Kidney epithelial cell (primary cell): ENCODE measurements around the gene AGBL4. TPM values are rescaled to one million over a fixed set of nuclear protein-coding genes. Genes with fewer than 3 reads are reported as not detected.
"Not testable (repeated sequence)": the region's sequence is repeated elsewhere in the genome, so short reads cannot be mapped to it uniquely, and the experiment has no call there.

Source experiments
- DNase-seq: peaks from one replicate; pipeline ENCODE4 v3.0.0-alpha.2; 2010; ENCODE audit warnings: low read depth
- H3K27me3 ChIP-seq: 2 replicates; pipeline ENCODE4 v1.6.0; 2011; ENCODE audit warnings: low read length; ENCODE audit not compliant: control insufficient read depth, insufficient read depth
- H3K36me3 ChIP-seq: 2 replicates; pipeline ENCODE4 v1.5.1; 2011; ENCODE audit warnings: low read length; ENCODE audit not compliant: control insufficient read depth, insufficient read depth
- H3K4me3 ChIP-seq: 2 replicates; pipeline ENCODE4 v1.5.1; 2011; ENCODE audit warnings: low read depth, mild to moderate bottlenecking, control low read depth, low read length
- CTCF ChIP-seq: IDR thresholded peaks from 2 replicates; pipeline ENCODE4 v1.5.1; 2011; ENCODE audit warnings: mild to moderate bottlenecking, moderate library complexity, low read length, control low read depth, inconsistent platforms; ENCODE audit not compliant: insufficient read depth, poor library complexity, severe bottlenecking
- total RNA-seq: library from RNA; depleted of rRNA; stranded (reverse); fragments of >200 nt; gene quantifications from 2 replicates; pipeline ENCODE4 v1.2.3, GENCODE V29; 2015

The AGBL4 gene
- total RNA-seq, 1 donor from 2014 or later, result not detected

DNA sequence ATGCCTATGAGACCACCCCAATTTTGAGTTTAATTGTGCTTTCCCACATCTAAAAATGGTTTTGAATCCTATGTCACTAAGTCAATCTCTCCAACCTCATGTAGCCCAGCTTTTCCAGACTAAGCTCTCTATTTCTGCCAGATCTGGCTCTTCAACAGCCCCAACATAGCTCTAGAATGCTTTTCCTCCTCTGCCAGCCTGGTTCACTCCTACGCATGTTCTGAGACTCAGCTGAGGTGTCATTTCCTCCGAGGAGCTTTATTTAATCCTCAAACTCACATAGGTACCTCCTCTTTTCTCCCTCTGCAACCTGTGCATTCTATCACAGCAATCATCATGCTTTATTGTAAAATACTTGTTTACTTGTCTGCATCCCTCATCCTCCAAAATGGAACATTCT, 729.2 kb downstream of the AGBL4 start:
- no peak for TF ChIP-seq CTCF
- no peak overlapping the region for H3K4me3 ChIP-seq
- H3K27me3 ChIP-seq, result no peaks in the 10 kb centered on the region
- H3K36me3 ChIP-seq, result no peaks in the 10 kb centered on the region
- no peak for DNase-seq

DNA sequence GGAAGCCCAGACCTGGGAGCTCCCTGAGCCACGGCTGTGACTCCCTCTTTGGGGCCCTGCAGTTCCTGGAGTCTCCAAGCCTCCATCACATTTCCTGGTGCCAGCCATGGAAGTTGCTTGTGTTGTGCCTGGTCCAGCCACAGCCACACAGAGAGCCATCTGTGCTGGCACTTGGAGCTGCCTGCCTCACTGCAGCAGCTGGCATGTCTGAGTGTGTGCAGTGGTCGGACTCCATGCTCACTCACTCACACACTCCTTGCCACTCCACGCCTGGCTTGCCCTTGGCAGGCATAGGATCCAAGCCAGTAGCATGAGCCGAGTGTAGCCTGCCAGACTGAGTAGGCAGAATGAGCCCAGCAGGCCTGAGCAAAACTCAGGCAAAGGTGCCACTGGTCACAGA, 730.7 kb downstream of the AGBL4 start:
- Histone ChIP-seq H3K27me3 (no peaks in the 10 kb centered on the region), H3K4me3 (no peak overlapping the region), H3K36me3 (no peaks in the 10 kb centered on the region)
- DNase-seq, result no peak
- no peak for TF ChIP-seq CTCF

DNA sequence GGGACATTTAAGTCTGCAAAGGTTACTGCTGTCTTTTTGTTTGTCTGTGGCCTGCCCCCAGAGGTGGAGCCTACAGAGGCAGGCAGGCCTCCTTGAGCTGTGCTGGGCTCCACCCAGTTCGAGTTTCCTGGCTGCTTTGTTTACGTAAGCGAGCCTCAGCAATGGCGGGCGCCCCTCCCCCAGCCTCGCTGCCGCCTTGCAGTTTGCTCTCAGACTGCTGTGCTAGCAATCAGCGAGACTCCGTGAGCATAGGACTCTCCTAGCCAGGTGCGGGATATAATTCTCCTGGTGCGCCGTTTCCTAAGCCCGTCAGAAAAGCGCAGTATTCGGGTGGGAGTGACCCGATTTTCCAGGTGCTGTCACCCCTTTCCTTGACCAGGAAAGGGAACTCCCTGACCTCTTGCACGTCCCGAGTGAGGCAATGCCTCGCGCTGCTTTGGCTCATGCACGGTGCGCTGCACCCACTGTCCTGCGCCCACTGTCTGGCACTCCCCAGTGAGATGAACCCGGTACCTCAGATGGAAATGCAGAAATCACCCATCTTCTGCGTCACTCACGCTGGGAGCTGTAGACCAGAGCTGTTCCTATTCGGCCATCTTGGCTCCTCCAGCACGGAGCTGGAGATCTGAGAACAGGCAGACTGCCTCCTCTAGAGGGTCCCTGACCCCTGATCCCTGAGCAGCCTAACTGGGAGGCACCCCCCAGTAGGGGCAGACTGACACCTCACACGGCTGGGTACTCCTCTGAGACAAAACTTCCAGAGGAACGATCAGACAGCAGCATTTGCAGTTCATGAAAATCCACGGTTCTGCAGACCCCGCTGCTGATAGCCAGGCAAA, 766.3 kb downstream of the AGBL4 start:
- DNase-seq, H3K4me3 ChIP-seq, H3K36me3 ChIP-seq, H3K27me3 ChIP-seq: not testable (repeated sequence)

- no peak overlapping the region for H3K4me3 ChIP-seq
- no peak for TF ChIP-seq CTCF
- no peaks in the 10 kb centered on the region for H3K36me3 ChIP-seq
- no peak for DNase-seq
- H3K27me3 ChIP-seq, result no peaks in the 10 kb centered on the region
These were observed 770.8 kb downstream of the AGBL4 start for GRCh38 chr1:49252917-49253316.

- no peak for DNase-seq
- Histone ChIP-seq H3K4me3 (no peak overlapping the region), H3K36me3 (no peaks in the 10 kb centered on the region), H3K27me3 (no peaks in the 10 kb centered on the region)
- TF ChIP-seq CTCF, result no peak
These were observed 772.6 kb downstream of the AGBL4 start for GRCh38 chr1:49251019-49251784.

- H3K4me3 ChIP-seq, result no peak overlapping the region
- no peak for TF ChIP-seq CTCF
- no peak for DNase-seq
These were observed 783.0 kb downstream of the AGBL4 start for GRCh38 chr1:49240709-49241221.

More at GRCh38 chr1:49240709-49241221, 783.0 kb downstream of the AGBL4 start:
- no peaks in the 10 kb centered on the region for H3K27me3 ChIP-seq
- H3K36me3 ChIP-seq, result no peaks in the 10 kb centered on the region
